IMR-90 (cell line): ENCODE measurements around the gene LAMB1.

Experiments used
- BHLHE40 ChIP-seq: fragments of 150-350 bp; IDR thresholded peaks from 2 replicates; pipeline ENCODE4 v1.6.1; 2016; ENCODE audit warnings: mild to moderate bottlenecking, low read depth, low read length
- CEBPB ChIP-seq: IDR thresholded peaks from 2 replicates; pipeline ENCODE4 v1.6.1; 2012; ENCODE audit warnings: low read depth, low read length, improper control_type of control experiment
- CHD1 ChIP-seq: IDR thresholded peaks from 2 replicates; pipeline ENCODE4 v1.6.1; 2012; ENCODE audit warnings: low read depth, low read length, improper control_type of control experiment
- CTCF ChIP-seq: conservative IDR thresholded peaks from 2 replicates; pipeline ENCODE4 v1.5.1; 2012; ENCODE audit warnings: mild to moderate bottlenecking, low read depth, low read length, improper control_type of control experiment
- FOS ChIP-seq: fragments of 150-350 bp; IDR thresholded peaks from 2 replicates; pipeline ENCODE4 v1.6.1; 2016; ENCODE audit warnings: low read depth, low read length
- MAFK ChIP-seq: IDR thresholded peaks from 2 replicates; pipeline ENCODE4 v1.6.1; 2012; ENCODE audit warnings: low read depth, low read length, improper control_type of control experiment
- MAZ ChIP-seq: IDR thresholded peaks from 2 replicates; pipeline ENCODE4 v1.6.1; 2012; ENCODE audit warnings: low read depth, mild to moderate bottlenecking, low read length, improper control_type of control experiment, moderate library complexity, borderline replicate concordance
- MXI1 ChIP-seq: IDR thresholded peaks from 2 replicates; pipeline ENCODE4 v1.6.1; 2012; ENCODE audit warnings: low read depth, mild to moderate bottlenecking, low read length, moderate library complexity, borderline replicate concordance
- POLR2A ChIP-seq: IDR thresholded peaks from 2 replicates; pipeline ENCODE4 v1.6.1; 2012; ENCODE audit warnings: mild to moderate bottlenecking, low read depth, low read length
- RAD21 ChIP-seq: IDR thresholded peaks from 2 replicates; pipeline ENCODE4 v1.6.1; 2012; ENCODE audit warnings: low read length, improper control_type of control experiment
- RCOR1 ChIP-seq: IDR thresholded peaks from 2 replicates; pipeline ENCODE4 v1.6.1; 2012; ENCODE audit warnings: mild to moderate bottlenecking, low read length, improper control_type of control experiment; ENCODE audit not compliant: insufficient replicate concordance
- RFX5 ChIP-seq: IDR thresholded peaks from 2 replicates; pipeline ENCODE4 v1.8.0; 2012; ENCODE audit warnings: low read depth, mild to moderate bottlenecking, low read length, moderate library complexity
- TF ChIP-seq, protein P1 (sequence below): fragments of 150-350 bp; IDR thresholded peaks from 2 replicates; pipeline ENCODE4 v1.6.1; 2017; ENCODE audit warnings: mild to moderate bottlenecking, antibody characterized with exemption, low read length, low read depth

DNA sequence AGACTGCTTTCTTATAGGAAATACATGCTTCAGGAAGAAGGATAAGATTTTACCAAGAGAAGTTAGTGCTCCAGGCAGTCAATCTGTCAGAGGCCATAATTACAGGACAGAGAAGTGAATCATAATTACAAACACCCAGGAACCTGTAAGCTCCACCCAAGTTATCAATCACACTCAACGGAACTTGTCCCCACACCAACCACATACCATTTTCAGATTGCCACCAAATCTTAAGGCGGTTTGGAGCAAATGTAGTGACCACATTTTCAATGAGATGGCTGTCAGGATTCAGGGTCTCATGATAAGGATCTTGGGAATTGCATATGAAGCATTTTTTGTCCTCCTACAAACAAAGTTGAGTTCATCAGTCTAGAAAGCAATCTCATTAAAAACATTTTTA lies 4.8 kb downstream of the LAMB1 start:
- TF ChIP-seq RAD21, result no peak
- TF ChIP-seq CTCF, result no peak
- no peak for TF ChIP-seq CEBPB
- TF ChIP-seq MAFK, result no peak
- no peak for TF ChIP-seq POLR2A
- TF ChIP-seq BHLHE40, result no peak
- TF ChIP-seq FOS, result no peak
- TF ChIP-seq, protein P1, sequence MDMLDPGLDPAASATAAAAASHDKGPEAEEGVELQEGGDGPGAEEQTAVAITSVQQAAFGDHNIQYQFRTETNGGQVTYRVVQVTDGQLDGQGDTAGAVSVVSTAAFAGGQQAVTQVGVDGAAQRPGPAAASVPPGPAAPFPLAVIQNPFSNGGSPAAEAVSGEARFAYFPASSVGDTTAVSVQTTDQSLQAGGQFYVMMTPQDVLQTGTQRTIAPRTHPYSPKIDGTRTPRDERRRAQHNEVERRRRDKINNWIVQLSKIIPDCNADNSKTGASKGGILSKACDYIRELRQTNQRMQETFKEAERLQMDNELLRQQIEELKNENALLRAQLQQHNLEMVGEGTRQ, result no peak
- no peak for TF ChIP-seq RCOR1
- no peak for TF ChIP-seq MXI1
- no peak for TF ChIP-seq RFX5
- TF ChIP-seq MAZ, result no peak
- no peak for TF ChIP-seq CHD1
